ENCODE measurements around the gene RASA3.

The RASA3 gene

DNA sequence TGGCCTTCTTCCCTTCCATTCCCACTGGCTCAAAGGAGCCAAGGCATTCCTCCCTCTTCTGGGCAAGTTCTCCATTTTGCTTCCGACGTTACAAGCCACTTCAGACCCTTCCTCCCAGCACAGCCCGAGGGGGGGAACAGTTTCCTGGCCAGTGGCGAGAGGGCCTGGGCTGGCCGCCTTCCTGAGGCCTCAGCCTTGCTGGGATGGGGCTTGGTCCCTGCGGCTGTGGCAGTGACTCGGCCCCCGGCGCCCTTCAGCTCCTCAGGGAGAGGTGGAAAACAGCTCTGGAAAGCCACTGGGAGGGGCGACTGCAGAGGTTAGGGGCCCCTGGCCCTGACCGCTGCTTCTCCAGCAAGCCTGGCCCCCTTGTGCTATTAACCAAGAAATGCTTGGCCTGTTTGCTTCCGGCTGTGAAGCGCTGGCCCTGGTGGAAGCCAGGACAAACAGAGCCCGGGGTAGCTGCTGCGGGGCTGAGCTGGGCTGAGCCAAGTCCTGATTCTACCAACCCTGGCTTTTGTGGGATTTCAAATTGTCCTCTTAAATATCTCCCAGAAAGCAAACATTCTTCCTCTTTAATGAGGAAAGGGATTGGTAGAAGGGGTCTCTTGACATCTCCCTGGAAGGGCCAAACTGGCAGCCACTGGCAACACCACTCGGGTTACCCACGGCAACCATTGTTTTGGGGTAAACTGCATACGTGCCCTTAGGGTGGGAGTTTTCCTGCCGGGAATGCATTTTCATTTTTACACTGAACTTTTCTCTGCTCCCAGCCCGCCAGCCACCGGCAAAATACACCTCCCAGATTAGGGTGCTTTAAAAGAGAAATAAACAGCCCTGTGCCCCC is 197.2 kb downstream of the RASA3 start:
- FAIRE-seq (no peak), DNase-seq (ENCODE audit: insufficient read length, low spot score) (no peak)
- TF ChIP-seq, protein P1, sequence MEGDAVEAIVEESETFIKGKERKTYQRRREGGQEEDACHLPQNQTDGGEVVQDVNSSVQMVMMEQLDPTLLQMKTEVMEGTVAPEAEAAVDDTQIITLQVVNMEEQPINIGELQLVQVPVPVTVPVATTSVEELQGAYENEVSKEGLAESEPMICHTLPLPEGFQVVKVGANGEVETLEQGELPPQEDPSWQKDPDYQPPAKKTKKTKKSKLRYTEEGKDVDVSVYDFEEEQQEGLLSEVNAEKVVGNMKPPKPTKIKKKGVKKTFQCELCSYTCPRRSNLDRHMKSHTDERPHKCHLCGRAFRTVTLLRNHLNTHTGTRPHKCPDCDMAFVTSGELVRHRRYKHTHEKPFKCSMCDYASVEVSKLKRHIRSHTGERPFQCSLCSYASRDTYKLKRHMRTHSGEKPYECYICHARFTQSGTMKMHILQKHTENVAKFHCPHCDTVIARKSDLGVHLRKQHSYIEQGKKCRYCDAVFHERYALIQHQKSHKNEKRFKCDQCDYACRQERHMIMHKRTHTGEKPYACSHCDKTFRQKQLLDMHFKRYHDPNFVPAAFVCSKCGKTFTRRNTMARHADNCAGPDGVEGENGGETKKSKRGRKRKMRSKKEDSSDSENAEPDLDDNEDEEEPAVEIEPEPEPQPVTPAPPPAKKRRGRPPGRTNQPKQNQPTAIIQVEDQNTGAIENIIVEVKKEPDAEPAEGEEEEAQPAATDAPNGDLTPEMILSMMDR (IDR thresholded peaks at IDR 0.05; ENCODE audit: insufficient read depth, missing control alignments), result no peak

DNA sequence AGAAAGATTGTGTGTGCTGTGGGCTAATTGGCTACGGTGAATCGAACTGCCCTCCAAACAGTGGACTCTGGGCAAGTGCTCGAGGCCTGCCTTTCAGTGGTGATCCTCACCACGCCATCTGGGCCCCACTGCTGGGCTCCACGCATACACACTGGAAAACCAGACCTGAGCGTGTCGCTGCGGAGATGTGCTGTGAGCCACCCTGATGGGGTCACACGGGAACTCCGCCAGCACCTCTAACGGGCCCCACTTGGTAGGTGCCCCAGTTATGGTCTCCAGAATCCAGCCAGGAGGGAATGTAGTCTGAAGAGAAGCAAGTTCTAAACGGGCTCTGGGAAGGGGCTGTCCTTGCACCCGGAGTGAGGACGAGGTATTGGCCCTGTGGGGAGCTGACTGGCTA is 197.8 kb downstream of the RASA3 start:
- no peak for DNase-seq (ENCODE audit: insufficient read length, low spot score)

DNA sequence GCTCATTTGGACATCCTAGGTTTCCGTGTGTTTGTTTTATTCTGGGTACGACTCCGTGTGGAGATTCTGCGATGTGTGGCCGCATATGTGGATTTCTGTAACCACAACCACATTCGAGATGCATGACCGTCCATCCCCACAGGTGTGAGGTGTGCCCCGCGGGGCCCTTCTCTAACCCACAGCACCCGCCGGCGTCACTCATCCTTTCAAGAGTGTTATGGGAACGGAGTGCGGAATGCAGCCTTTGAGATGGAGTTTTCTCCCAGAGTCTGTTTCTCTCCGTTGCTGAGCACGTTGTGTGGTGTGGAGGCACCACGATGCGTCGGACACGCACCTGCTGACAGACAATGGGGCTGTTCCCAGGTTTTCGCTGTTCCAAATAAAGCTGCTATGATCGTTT is 198.5 kb downstream of the RASA3 start:
- TF ChIP-seq, protein P1 (IDR thresholded peaks at IDR 0.05; ENCODE audit: insufficient read depth, missing control alignments), result no peak
- FAIRE-seq (no peak), DNase-seq (ENCODE audit: insufficient read length, low spot score) (no peak)

More for the DNA sequence above, 197.8 kb downstream of the RASA3 start:
- TF ChIP-seq, protein P1 (IDR thresholded peaks at IDR 0.05; ENCODE audit: insufficient read depth, missing control alignments), result no peak
- no peak for FAIRE-seq

DNA sequence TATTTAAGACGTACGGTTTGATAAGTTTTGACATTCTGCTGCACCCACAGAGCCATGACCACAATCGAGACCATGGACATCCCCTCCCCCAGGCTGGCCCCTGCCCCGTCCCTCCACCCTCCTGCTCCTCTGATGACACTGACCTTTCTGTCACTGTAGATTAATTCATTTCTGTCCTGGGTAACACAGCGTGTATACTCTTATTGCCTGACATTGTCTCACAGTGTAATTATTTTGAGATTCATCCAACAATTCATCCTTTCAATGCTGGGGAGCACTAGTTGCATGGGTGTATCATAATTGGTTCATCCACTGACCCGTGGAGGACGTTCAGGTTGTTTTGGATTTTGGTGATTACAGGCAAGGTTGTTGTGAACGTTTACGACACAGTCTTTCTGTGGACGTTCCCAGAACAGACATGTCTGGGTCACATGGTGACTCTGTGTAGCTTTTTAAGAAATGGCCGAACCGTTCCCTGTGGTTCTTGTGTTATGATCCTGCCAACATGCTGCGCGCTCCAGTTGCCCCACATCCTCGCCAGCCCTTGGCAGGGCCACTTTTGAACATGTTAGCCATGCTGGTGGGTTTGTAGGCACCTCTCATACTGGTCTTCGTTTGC is 200.5 kb downstream of the RASA3 start:
- no peak for FAIRE-seq
- TF ChIP-seq, protein P1 (IDR thresholded peaks at IDR 0.05; ENCODE audit: insufficient read depth, missing control alignments), result no peak
- DNase-seq (ENCODE audit: insufficient read length, low spot score), result no peak

DNA sequence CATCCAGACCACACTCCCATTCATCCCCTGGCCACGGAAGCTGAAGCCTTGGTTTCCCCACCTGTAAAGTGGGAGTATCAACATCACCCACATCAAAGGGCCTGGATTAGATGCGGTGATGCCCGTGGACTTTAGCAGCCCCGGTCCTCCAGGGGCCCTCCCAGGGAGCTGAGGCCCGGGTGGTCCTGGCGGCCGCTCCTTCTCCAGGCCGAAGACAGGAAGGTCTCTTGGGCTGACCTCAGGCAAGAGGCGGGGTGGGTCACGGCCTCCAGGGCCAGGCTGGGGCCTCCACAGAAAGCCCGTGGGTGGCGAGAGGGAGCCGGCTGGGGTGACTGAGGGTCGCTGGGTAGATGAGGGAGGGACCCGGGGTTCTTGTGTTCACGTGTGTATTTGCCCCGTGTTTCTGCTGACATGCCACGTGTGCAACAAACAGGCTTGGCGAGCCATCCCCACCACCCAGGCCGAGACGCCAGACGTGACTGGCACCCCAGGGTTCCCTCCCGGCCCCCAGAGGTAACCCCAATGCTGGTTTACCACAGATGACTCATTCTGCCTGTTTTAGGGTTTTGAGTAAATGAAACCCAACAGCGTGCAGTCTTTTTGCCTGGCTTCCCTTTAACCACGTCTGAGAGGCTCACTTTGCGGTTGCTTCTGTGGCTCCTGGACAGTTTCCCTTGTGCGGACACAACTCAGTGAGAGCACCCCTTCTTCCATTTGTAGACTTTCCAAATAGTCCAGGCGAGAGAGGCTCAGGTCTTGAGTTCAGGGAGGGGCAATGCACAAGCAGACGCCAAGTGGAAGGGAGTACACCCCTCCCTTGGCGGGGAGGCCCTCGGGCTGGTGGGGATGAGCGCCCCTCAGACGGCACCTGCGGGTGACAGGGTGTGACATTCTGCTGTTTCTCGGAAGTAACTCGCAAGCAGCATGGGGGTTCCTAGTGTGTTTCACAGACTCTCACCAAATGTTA is 201.5 kb downstream of the RASA3 start:
- TF ChIP-seq, protein P1 (IDR thresholded peaks at IDR 0.05; ENCODE audit: insufficient read depth, missing control alignments), result no peak
- no peak for DNase-seq (ENCODE audit: insufficient read length, low spot score)
- no peak for FAIRE-seq

DNA sequence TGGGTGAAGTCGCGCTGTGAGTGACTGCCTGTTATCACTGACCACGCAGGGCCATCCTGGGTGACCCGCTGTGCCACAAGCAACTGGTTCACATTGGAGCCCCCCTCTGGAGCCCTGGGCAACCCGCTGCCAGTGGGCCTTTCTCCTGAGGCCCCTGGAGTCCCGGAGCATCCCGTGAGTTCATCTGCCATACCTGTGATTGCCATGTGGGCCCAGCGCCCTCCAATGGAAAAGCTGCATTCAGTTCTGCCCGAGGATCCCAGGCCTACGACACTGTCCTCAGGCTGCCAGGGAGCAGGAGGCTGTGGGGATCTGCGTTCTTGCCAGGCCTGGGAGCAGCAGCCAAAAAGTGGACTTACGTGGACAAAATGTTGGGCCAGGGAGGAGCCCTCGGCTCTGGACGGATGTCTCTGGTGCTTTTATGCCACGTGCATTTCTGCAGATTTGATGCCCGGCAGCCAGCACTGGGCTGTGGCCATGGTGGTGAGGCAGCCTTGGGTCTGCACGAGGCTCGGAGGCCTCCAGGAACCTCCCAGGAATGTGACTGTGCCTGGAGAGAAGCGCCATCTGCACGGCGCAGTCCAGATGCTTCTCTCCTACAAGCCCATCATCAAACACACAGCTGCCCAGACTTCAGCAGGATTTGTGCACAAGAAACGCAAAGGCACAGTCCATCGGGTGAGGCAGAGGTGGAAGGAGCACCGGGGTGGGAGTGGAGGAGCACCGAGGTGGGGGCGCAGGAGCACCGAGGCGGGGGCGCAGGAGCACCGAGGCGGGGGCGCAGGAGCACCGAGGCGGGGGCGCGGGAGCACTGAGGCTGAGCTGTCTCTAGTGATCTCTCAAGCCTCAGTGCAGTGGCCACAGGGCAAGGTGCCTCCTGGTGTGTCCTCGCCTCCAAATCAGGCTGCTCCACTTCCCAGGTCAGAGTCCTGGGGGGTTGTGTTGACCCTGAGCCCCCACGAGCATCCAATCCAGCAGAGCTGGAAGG is 202.5 kb downstream of the RASA3 start:
- TF ChIP-seq, protein P1 (IDR thresholded peaks at IDR 0.05; ENCODE audit: insufficient read depth, missing control alignments), result no peak
- no peak for FAIRE-seq

More for the DNA sequence above, 202.5 kb downstream of the RASA3 start:
- no peak for DNase-seq (ENCODE audit: insufficient read length, low spot score)
